Upper lobe of left lung (tissue), 4 donors: Measurements from ENCODE around the gene OSBPL2.

Experiments used
- CTCF ChIP-seq, 6 experiments: fragments of 450-650 bp in 4 of 6; fragments of 200-600 bp in 2 of 6; sonication (generic) in 2 of 6; IDR thresholded peaks; one replicate each; pipeline ENCODE4 v1.5.1; 2016 to 2019; ENCODE audit warnings: antibody characterized with exemption in 6 of 6
- EP300 ChIP-seq, 4 donors: sonication (generic); formaldehyde crosslinking; IDR thresholded peaks; one replicate each; pipeline ENCODE4 v1.5.1; 2017; ENCODE audit warnings: antibody characterized with exemption in 4 of 4, control low read depth in 2 of 4
- POLR2A ChIP-seq, 4 donors: fragments of 450-650 bp; IDR thresholded peaks; one replicate each; pipeline ENCODE4 v1.5.1; 2016 to 2017; ENCODE audit warnings: antibody characterized with exemption in 4 of 4, mild to moderate bottlenecking in 2 of 4
- POLR2AphosphoS5 ChIP-seq, 2 donors: sonication (generic); formaldehyde crosslinking; IDR thresholded peaks; one replicate each; pipeline ENCODE4 v1.5.1; 2017; ENCODE audit warnings: antibody characterized with exemption in 2 of 2

- no peak for TF ChIP-seq CTCF (IDR thresholded peaks at IDR 0.05)
- TF ChIP-seq POLR2A (IDR thresholded peaks at IDR 0.05): no peak
- no peak for TF ChIP-seq EP300 (IDR thresholded peaks at IDR 0.05)
- TF ChIP-seq POLR2AphosphoS5 (IDR thresholded peaks at IDR 0.05): no peak
These were observed 29.2 kb upstream of the OSBPL2 start for GRCh38 chr20:62208795-62209755.
